HEK293 (cell line): ENCODE measurements around the gene FAR1.

Source experiments
- CTCF ChIA-PET: fragments of 350-600 bp; formaldehyde crosslinking; extraction: SDS; loops from one replicate; lab custom pipeline; 2021; ENCODE audit warnings: antibody characterized with exemption; lab: Yijun Ruan, JAX
- POLR2A ChIA-PET: fragments of 300-600 bp; formaldehyde crosslinking; extraction: SDS; loops from one replicate; lab custom pipeline; 2020; ENCODE audit warnings: antibody characterized with exemption, inconsistent platforms; lab: Yijun Ruan, JAX
- H3K27ac ChIP-seq: fragments of 200-500 bp; sonication (Bioruptor generic); 2 replicates; pipeline ENCODE4 v1.5.1; 2014; ENCODE audit warnings: low read depth, low read length, control low read depth, inconsistent platforms; ENCODE audit errors: extremely low read depth
- H3K36me3 ChIP-seq, 2 experiments: fragments of 200-500 bp in 1 of 2; sonication (Bioruptor generic) in 1 of 2; 1 replicate in 1 of 2; 2 replicates in 1 of 2; pipeline ENCODE4 v1.5.1; 2014 to 2017; ENCODE audit warnings: inconsistent platforms in 2 of 2, low read length in 2 of 2; ENCODE audit not compliant: control insufficient read depth in 2 of 2, insufficient read depth in 1 of 2
- H3K4me1 ChIP-seq: fragments of 200-500 bp; sonication (Bioruptor generic); 2 replicates; pipeline ENCODE4 v1.5.1; 2014; ENCODE audit warnings: mild to moderate bottlenecking, low read length, inconsistent platforms; ENCODE audit not compliant: control insufficient read depth, insufficient read depth
- H3K4me3 ChIP-seq: 2 replicates; pipeline ENCODE4 v1.5.1; 2011; ENCODE audit warnings: low read depth, mild to moderate bottlenecking, control low read depth, low read length, moderate library complexity
- H3K9me3 ChIP-seq: fragments of 200-500 bp; sonication (Bioruptor generic); 2 replicates; pipeline ENCODE4 v1.5.1; 2014; ENCODE audit warnings: low read depth, low read length, inconsistent platforms; ENCODE audit not compliant: control insufficient read depth, insufficient read depth
- BCL11A ChIP-seq: fragments of 450-650 bp; formaldehyde crosslinking; IDR thresholded peaks from 2 replicates; pipeline ENCODE4 v1.5.1; 2016; ENCODE audit warnings: low read depth, missing biosample characterization, missing genetic modification characterization
- KLF1 ChIP-seq: fragments of 450-650 bp; formaldehyde crosslinking; IDR thresholded peaks from 2 replicates; pipeline ENCODE4 v1.5.1; 2016; ENCODE audit warnings: missing biosample characterization, missing genetic modification characterization
- KLF9 ChIP-seq: fragments of 450-650 bp; formaldehyde crosslinking; IDR thresholded peaks from 2 replicates; pipeline ENCODE4 v1.5.1; 2016; ENCODE audit warnings: missing biosample characterization, missing genetic modification characterization, low read depth
- SALL2 ChIP-seq: fragments of 450-650 bp; formaldehyde crosslinking; IDR thresholded peaks from 2 replicates; pipeline ENCODE4 v1.5.0; 2017; ENCODE audit warnings: missing biosample characterization, mild to moderate bottlenecking, missing genetic modification characterization, borderline replicate concordance
- SCRT2 ChIP-seq: fragments of 450-650 bp; formaldehyde crosslinking; IDR thresholded peaks from 2 replicates; pipeline ENCODE4 v1.5.1; 2016; ENCODE audit warnings: missing biosample characterization, missing genetic modification characterization
- YY1 ChIP-seq: fragments of 450-650 bp; formaldehyde crosslinking; IDR thresholded peaks from 2 replicates; pipeline ENCODE4 v1.5.1; 2018; ENCODE audit warnings: missing biosample characterization, missing genetic modification characterization
- YY2 ChIP-seq: fragments of 450-650 bp; formaldehyde crosslinking; IDR thresholded peaks from 2 replicates; pipeline ENCODE4 v1.5.1; 2016; ENCODE audit warnings: missing biosample characterization, missing genetic modification characterization
- ZBTB21 ChIP-seq: fragments of 450-650 bp; formaldehyde crosslinking; IDR thresholded peaks from 2 replicates; pipeline ENCODE4 v1.5.1; 2017; ENCODE audit warnings: missing biosample characterization, missing genetic modification characterization
- ZNF10 ChIP-seq: fragments of 450-650 bp; formaldehyde crosslinking; IDR thresholded peaks from 2 replicates; pipeline ENCODE4 v1.5.1; 2017; ENCODE audit warnings: missing biosample characterization, missing genetic modification characterization
- ZNF221 ChIP-seq: fragments of 450-650 bp; formaldehyde crosslinking; IDR thresholded peaks from 2 replicates; pipeline ENCODE4 v1.5.1; 2017; ENCODE audit warnings: missing biosample characterization, missing genetic modification characterization, borderline replicate concordance
- ZNF239 ChIP-seq: fragments of 450-650 bp; formaldehyde crosslinking; IDR thresholded peaks from 2 replicates; pipeline ENCODE4 v1.5.1; 2016; ENCODE audit warnings: missing biosample characterization, missing genetic modification characterization
- ZNF510 ChIP-seq: fragments of 450-650 bp; formaldehyde crosslinking; IDR thresholded peaks from 2 replicates; pipeline ENCODE4 v1.5.1; 2018; ENCODE audit warnings: mild to moderate bottlenecking, missing genetic modification characterization, missing biosample characterization; ENCODE audit not compliant: insufficient replicate concordance
- ZNF544 ChIP-seq: fragments of 450-650 bp; formaldehyde crosslinking; IDR thresholded peaks from 2 replicates; pipeline ENCODE4 v1.5.0; 2017; ENCODE audit warnings: missing biosample characterization, missing genetic modification characterization
- ZNF548 ChIP-seq: fragments of 450-650 bp; formaldehyde crosslinking; IDR thresholded peaks from 2 replicates; pipeline ENCODE4 v1.5.1; 2016; ENCODE audit warnings: missing biosample characterization, missing genetic modification characterization
- ZNF677 ChIP-seq: fragments of 450-650 bp; IDR thresholded peaks from 2 replicates; pipeline ENCODE4 v1.5.0; 2018; ENCODE audit warnings: missing biosample characterization, mild to moderate bottlenecking, missing genetic modification characterization, moderate library complexity
- ZNF76 ChIP-seq: fragments of 450-650 bp; formaldehyde crosslinking; IDR thresholded peaks from 2 replicates; pipeline ENCODE4; 2016; ENCODE audit warnings: low read depth, missing biosample characterization, missing genetic modification characterization, borderline replicate concordance
- TF ChIP-seq, protein P1 (sequence below): fragments of 450-650 bp; formaldehyde crosslinking; IDR thresholded peaks from 2 replicates; pipeline ENCODE4 v1.5.1; 2016; ENCODE audit warnings: missing biosample characterization, missing genetic modification characterization
- TF ChIP-seq, protein P2 (sequence below): fragments of 450-650 bp; formaldehyde crosslinking; IDR thresholded peaks from 2 replicates; pipeline ENCODE4 v1.5.1; 2016; ENCODE audit warnings: missing biosample characterization, missing genetic modification characterization
- TF ChIP-seq, protein P3 (sequence below): fragments of 450-650 bp; formaldehyde crosslinking; IDR thresholded peaks from 2 replicates; pipeline ENCODE4 v1.5.1; 2016; ENCODE audit warnings: missing biosample characterization, missing genetic modification characterization
- TF ChIP-seq, protein P4 (sequence below): fragments of 450-650 bp; formaldehyde crosslinking; IDR thresholded peaks from 2 replicates; pipeline ENCODE4 v1.5.1; 2016; ENCODE audit warnings: missing biosample characterization, missing genetic modification characterization, low read depth
- TF ChIP-seq, protein P5 (sequence below): fragments of 450-650 bp; formaldehyde crosslinking; IDR thresholded peaks from 2 replicates; pipeline ENCODE4 v1.5.1; 2017; ENCODE audit warnings: missing biosample characterization, mild to moderate bottlenecking, missing genetic modification characterization, moderate library complexity
- TF ChIP-seq, protein P6 (sequence below): fragments of 450-650 bp; formaldehyde crosslinking; IDR thresholded peaks from 2 replicates; pipeline ENCODE4; 2016; ENCODE audit warnings: missing biosample characterization, missing genetic modification characterization
- TF ChIP-seq, protein P7 (sequence below): fragments of 450-650 bp; formaldehyde crosslinking; IDR thresholded peaks from 2 replicates; pipeline ENCODE4 v1.5.1; 2016; ENCODE audit warnings: missing biosample characterization, missing genetic modification characterization

Gene FAR1

DNA sequence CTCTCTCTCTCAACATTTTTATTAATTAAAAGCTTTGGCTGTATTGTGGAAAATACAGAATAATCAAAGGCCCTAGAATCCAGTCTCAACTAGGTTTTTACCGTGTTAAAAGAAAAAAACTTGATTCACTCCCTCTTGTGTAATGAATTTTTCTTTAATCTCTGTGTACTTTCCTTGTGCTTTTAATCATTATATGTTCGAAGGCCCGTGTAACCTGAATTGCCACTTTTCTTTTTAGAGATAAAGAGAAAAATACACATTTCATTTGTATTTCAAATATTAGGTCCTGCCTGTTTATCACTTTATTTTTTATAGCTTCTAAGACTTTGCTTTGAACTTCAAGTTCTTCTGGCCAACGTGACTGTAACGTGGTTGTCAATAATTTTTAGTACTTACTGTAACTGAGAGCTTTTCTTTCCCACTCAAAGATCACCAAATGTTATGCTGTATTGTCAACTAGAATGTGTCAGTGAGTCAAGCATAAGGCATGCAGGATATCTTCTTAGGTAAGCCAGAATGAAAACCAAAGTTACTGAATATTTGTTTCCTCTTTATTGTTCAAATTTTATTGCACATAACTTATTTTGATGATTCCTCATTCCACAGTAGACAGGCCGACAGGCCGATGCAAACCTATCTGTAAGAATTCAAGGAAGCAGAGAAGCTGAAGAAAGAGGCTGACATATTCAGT, 23.3 kb upstream of the FAR1 start:
- no peaks in the 10 kb centered on the region for H3K9me3 ChIP-seq
- no peak for TF ChIP-seq YY1
- TF ChIP-seq, protein P1, sequence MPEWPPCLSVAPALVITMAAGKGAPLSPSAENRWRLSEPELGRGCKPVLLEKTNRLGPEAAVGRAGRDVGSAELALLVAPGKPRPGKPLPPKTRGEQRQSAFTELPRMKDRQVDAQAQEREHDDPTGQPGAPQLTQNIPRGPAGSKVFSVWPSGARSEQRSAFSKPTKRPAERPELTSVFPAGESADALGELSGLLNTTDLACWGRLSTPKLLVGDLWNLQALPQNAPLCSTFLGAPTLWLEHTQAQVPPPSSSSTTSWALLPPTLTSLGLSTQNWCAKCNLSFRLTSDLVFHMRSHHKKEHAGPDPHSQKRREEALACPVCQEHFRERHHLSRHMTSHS (tag by site-specific recombination) = no peak
- TF ChIP-seq BCL11A (tag by site-specific recombination) = no peak
- TF ChIP-seq, protein P2, sequence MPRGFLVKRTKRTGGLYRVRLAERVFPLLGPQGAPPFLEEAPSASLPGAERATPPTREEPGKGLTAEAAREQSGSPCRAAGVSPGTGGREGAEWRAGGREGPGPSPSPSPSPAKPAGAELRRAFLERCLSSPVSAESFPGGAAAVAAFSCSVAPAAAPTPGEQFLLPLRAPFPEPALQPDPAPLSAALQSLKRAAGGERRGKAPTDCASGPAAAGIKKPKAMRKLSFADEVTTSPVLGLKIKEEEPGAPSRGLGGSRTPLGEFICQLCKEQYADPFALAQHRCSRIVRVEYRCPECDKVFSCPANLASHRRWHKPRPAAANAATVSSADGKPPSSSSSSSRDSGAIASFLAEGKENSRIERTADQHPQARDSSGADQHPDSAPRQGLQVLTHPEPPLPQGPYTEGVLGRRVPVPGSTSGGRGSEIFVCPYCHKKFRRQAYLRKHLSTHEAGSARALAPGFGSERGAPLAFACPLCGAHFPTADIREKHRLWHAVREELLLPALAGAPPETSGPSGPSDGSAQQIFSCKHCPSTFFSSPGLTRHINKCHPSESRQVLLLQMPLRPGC = no peak
- TF ChIP-seq, protein P3, sequence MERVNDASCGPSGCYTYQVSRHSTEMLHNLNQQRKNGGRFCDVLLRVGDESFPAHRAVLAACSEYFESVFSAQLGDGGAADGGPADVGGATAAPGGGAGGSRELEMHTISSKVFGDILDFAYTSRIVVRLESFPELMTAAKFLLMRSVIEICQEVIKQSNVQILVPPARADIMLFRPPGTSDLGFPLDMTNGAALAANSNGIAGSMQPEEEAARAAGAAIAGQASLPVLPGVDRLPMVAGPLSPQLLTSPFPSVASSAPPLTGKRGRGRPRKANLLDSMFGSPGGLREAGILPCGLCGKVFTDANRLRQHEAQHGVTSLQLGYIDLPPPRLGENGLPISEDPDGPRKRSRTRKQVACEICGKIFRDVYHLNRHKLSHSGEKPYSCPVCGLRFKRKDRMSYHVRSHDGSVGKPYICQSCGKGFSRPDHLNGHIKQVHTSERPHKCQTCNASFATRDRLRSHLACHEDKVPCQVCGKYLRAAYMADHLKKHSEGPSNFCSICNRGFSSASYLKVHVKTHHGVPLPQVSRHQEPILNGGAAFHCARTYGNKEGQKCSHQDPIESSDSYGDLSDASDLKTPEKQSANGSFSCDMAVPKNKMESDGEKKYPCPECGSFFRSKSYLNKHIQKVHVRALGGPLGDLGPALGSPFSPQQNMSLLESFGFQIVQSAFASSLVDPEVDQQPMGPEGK (tag by site-specific recombination) = no peak
- no peak for TF ChIP-seq SALL2 (tag by site-specific recombination)
- TF ChIP-seq ZNF548 (tag by site-specific recombination) = no peak
- TF ChIP-seq ZNF510 = no peak
- no peak for TF ChIP-seq ZBTB21 (tag by site-specific recombination)
- no peak for TF ChIP-seq ZNF239 (tag by site-specific recombination)
- no peak for TF ChIP-seq KLF1 (tag by site-specific recombination)
- TF ChIP-seq, protein P4, sequence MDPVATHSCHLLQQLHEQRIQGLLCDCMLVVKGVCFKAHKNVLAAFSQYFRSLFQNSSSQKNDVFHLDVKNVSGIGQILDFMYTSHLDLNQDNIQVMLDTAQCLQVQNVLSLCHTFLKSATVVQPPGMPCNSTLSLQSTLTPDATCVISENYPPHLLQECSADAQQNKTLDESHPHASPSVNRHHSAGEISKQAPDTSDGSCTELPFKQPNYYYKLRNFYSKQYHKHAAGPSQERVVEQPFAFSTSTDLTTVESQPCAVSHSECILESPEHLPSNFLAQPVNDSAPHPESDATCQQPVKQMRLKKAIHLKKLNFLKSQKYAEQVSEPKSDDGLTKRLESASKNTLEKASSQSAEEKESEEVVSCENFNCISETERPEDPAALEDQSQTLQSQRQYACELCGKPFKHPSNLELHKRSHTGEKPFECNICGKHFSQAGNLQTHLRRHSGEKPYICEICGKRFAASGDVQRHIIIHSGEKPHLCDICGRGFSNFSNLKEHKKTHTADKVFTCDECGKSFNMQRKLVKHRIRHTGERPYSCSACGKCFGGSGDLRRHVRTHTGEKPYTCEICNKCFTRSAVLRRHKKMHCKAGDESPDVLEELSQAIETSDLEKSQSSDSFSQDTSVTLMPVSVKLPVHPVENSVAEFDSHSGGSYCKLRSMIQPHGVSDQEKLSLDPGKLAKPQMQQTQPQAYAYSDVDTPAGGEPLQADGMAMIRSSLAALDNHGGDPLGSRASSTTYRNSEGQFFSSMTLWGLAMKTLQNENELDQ (tag by site-specific recombination) = no peak
- TF ChIP-seq, protein P5, sequence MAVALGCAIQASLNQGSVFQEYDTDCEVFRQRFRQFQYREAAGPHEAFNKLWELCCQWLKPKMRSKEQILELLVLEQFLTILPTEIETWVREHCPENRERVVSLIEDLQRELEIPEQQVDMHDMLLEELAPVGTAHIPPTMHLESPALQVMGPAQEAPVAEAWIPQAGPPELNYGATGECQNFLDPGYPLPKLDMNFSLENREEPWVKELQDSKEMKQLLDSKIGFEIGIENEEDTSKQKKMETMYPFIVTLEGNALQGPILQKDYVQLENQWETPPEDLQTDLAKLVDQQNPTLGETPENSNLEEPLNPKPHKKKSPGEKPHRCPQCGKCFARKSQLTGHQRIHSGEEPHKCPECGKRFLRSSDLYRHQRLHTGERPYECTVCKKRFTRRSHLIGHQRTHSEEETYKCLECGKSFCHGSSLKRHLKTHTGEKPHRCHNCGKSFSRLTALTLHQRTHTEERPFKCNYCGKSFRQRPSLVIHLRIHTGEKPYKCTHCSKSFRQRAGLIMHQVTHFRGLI (tag by site-specific recombination) = no peak
- no peak for TF ChIP-seq ZNF10
- TF ChIP-seq ZNF221 = no peak
- no peak for TF ChIP-seq KLF9 (tag by site-specific recombination)
- H3K27ac ChIP-seq = no peak overlapping the region
- ChIA-PET POLR2A (no interaction called here), CTCF (interaction anchor here (0.5 to 0.8 kb wide), 2 partner anchors 13 to 16 kb away, joined by 3 read pairs; no protein-coding TSS in a partner anchor)
- H3K4me1 ChIP-seq = no peaks in the 10 kb centered on the region
- no peaks in the 10 kb centered on the region for H3K36me3 ChIP-seq
- H3K4me3 ChIP-seq = no peak overlapping the region

DNA sequence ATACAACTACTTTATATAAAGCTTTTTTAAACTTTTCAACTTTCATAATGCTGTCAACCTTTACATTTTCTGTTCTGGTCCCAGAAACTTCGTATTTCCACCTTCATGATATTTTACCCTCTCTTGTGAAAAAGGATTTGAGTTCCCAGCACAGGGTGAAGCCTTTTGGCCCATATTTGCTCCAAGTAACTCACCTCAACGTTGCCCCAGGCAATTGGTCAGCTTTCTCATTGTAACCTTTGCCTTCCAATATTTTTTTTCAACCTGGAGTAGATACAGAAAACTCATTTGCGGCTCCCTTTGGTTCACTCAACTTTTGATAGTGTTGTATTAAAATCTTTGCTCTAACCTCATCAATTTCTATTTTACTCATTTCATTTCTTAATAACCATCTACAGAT, 21.1 kb upstream of the FAR1 start:
- CTCF ChIA-PET = no interaction called here
- POLR2A ChIA-PET = no interaction called here
- no peaks in the 10 kb centered on the region for H3K4me1 ChIP-seq
- H3K4me3 ChIP-seq = no peak overlapping the region
- no peak overlapping the region for H3K27ac ChIP-seq
- H3K9me3 ChIP-seq = no peaks in the 10 kb centered on the region
- H3K36me3 ChIP-seq = no peaks in the 10 kb centered on the region
- TF ChIP-seq, protein P6, sequence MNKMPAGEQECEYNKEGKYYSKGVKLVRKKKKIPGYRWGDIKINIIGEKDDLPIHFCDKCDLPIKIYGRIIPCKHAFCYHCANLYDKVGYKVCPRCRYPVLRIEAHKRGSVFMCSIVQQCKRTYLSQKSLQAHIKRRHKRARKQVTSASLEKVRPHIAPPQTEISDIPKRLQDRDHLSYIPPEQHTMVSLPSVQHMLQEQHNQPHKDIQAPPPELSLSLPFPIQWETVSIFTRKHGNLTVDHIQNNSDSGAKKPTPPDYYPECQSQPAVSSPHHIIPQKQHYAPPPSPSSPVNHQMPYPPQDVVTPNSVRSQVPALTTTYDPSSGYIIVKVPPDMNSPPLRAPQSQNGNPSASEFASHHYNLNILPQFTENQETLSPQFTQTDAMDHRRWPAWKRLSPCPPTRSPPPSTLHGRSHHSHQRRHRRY (tag by site-specific recombination) = no peak
- TF ChIP-seq, protein P7, sequence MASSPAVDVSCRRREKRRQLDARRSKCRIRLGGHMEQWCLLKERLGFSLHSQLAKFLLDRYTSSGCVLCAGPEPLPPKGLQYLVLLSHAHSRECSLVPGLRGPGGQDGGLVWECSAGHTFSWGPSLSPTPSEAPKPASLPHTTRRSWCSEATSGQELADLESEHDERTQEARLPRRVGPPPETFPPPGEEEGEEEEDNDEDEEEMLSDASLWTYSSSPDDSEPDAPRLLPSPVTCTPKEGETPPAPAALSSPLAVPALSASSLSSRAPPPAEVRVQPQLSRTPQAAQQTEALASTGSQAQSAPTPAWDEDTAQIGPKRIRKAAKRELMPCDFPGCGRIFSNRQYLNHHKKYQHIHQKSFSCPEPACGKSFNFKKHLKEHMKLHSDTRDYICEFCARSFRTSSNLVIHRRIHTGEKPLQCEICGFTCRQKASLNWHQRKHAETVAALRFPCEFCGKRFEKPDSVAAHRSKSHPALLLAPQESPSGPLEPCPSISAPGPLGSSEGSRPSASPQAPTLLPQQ = no peak
- TF ChIP-seq ZNF677 (tag by site-specific recombination) = no peak
- TF ChIP-seq ZNF544 (tag by site-specific recombination) = no peak
- no peak for TF ChIP-seq SCRT2 (tag by site-specific recombination)
- TF ChIP-seq ZNF76 (tag by site-specific recombination) = no peak
- TF ChIP-seq YY2 (tag by site-specific recombination) = no peak
